Measurements from ENCODE around the gene TMEM25. TPM values are rescaled to one million over a fixed set of nuclear protein-coding genes. Genes with fewer than 3 reads are reported as not detected.
A peak's percentile ranks its signal among the peaks of the same experiment; 100 is the strongest.

Gene TMEM25
- total RNA-seq, 1 experiment from 2014 or later = 24.5 TPM

- Histone ChIP-seq H3K9ac (ENCODE audit: extremely low read depth, insufficient read length, low read length) (no peak overlapping the region), H3K9me3 (ENCODE audit: control insufficient read depth, low read depth, low read length) (no peaks in the 10 kb centered on the region), H3K14ac (ENCODE audit: insufficient read depth, low read length) (no peak overlapping the region), H3K4me2 (ENCODE audit: insufficient read depth, insufficient read length, low read length) (no peak overlapping the region), H3K4ac (ENCODE audit: low read depth, low read length) (no peak overlapping the region), H2BK12ac (ENCODE audit: insufficient read length, low read depth, low read length) (no peak overlapping the region), H2AK5ac (ENCODE audit: insufficient read length, low read length) (no peak overlapping the region), H3K27me3 (ENCODE audit: insufficient read depth, low read length) (no peaks in the 10 kb centered on the region), H4K5ac (ENCODE audit: insufficient read length, low read depth, low read length) (no peak overlapping the region), H4K8ac (replicated peaks; ENCODE audit: insufficient read length, low read depth, low read length) (no peak overlapping the region), H4K20me1 (ENCODE audit: control insufficient read depth, insufficient read depth, insufficient read length) (no peaks in the 10 kb centered on the region), H2BK15ac (ENCODE audit: low read depth, low read length) (no peak overlapping the region), H2BK120ac (ENCODE audit: low read depth, low read length, poor library complexity, severe bottlenecking) (no peak overlapping the region), H3K27ac (ENCODE audit: insufficient read length, low read depth, low read length) (no peak overlapping the region), H4K91ac (ENCODE audit: insufficient read length, low read depth, low read length) (no peak overlapping the region), H3K18ac (ENCODE audit: insufficient read length, low read depth, low read length) (no peak overlapping the region), H3T11ph (ENCODE audit: low read length) (no peak overlapping the region), H3K79me1 (ENCODE audit: insufficient read depth, low read depth, low read length, poor library complexity, severe bottlenecking) (no peaks in the 10 kb centered on the region), H2BK20ac (ENCODE audit: low read depth, low read length, poor library complexity, severe bottlenecking) (no peak overlapping the region), H2AFZ (ENCODE audit: low read length) (no peak overlapping the region), H3K23me2 (ENCODE audit: insufficient read length, low read depth, low read length, poor library complexity, severe bottlenecking) (no peaks in the 10 kb centered on the region), H3K4me1 (ENCODE audit: insufficient read depth, low read length) (0 out of 2 replicates have a peak, but pooled peaks cover 3% of the 10 kb centered on the region), H3K56ac (ENCODE audit: insufficient read length, low read depth, low read length) (no peak overlapping the region), H2BK5ac (ENCODE audit: insufficient read length, low read length) (no peak overlapping the region), H3K23ac (ENCODE audit: insufficient read length, low read depth, low read length) (no peak overlapping the region), H3K79me2 (ENCODE audit: insufficient read depth, low read length) (no peaks in the 10 kb centered on the region)
- TF ChIP-seq CTCF (conservative IDR thresholded peaks at IDR 0.05) = no peak
- H3K36me3 Mint-ChIP-seq (ENCODE audit: insufficient read depth in 1 of 3, low read depth in 3 of 3) = peaks cover 42 to 78% (median 78%) of the 10 kb centered on the region in 3 experiments
- no CpG with 5 or more reads among the region's 7 CpGs for WGBS (ENCODE audit: extremely low coverage, insufficient read length, low lambda C conversion rate)
- H3K27me3 Mint-ChIP-seq (ENCODE audit: low read depth) = no peaks in the 10 kb centered on the region
- H3K4me3 Mint-ChIP-seq = no peak overlapping the region
- H3K9me3 Mint-ChIP-seq = no peaks in the 10 kb centered on the region
- peak overlapping the region; percentile 2 to 68 (median 44); a peak in 4 of 7 replicates for H3K27ac Mint-ChIP-seq
- no peak for DNase-seq
- peaks cover 23 to 27% of the 10 kb centered on the region in 2 experiments for H3K4me1 Mint-ChIP-seq
These were observed 16.9 kb upstream of the TMEM25 start for GRCh38 chr11:118514103-118514502.

Measured in H9 (cell line).